Activated CD4-positive, alpha-beta T cell treated with anti-CD3 and anti-CD28 coated beads for 48 hours (primary cell): ENCODE results near the gene PDRG1.
"Not testable (repeated sequence)": the region's sequence is repeated elsewhere in the genome, so short reads cannot be mapped to it uniquely, and the experiment has no call there.

Experiments
- DNase-seq: peaks from one replicate; pipeline ENCODE4 v3.0.0-alpha.2; 2020

Gene PDRG1

GRCh38 chr20:31966991-31967655, 15.3 kb upstream of the PDRG1 start:
- no peak for DNase-seq

DNA sequence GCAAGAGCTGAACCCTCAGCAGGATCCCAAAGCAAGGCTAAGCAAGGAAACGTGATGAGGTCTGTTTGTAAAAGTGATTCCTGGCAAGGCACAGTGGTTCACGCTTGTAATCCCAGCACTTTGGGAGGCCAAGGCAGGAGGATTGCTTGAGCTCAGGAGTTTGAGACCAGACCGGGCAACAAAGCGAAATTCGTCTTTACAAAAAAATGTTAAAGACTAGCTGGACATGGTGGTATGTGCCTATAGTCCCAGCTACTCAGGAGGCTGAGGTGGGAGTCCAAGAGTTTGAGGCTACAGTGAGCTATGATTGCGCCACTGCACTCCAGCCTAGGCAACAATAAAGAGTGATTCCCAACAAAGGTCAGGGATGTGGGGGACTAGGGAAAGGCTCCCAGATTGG, 12.0 kb upstream of the PDRG1 start:
- no peak for DNase-seq

DNA sequence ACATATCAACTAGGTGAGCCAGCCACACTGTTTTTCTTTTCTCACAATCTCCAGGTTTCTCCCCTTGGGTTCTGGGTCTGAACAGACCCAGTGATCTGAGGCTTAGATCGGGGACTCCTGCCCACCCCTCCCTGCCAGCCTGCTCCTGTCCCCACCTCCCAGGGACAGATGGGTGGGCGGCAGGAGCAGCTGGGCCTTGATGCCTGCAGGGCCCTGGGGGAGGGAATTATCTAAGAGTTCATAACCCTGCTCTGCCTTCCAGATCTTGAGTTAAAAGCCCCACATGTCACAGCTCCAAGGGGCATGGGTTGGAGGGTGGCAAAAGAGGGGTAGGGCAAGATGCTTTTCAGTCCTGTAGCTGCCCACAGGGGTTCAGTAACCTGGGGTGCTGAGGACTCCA, 10.9 kb upstream of the PDRG1 start:
- no peak for DNase-seq

GRCh38 chr20:31956556-31957526, 5.0 kb upstream of the PDRG1 start:
- no peak for DNase-seq

DNA sequence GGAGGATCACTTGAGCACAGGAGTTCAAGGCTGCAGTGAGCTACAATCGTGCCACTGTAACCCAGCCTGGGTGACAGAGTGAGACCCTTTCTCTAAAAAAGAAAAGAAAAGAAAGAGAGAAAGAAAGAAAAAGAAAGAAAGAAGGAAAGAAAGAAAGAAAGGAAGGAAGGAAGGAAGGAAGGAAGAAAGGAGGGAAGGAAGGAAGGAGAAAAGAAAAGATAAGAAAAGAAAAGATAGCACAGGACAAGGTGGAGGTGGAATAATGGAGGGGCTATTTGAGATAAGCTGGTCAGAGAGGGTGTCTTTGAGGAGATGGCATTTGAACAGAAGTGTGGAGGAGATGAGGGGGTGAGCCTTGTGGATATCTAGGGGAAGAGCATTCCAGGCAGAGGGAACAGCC, 2.7 kb upstream of the PDRG1 start:
- no peak for DNase-seq

- DNase-seq = no peak
These were observed 1.8 kb upstream of the PDRG1 start for GRCh38 chr20:31953556-31954148.

DNA sequence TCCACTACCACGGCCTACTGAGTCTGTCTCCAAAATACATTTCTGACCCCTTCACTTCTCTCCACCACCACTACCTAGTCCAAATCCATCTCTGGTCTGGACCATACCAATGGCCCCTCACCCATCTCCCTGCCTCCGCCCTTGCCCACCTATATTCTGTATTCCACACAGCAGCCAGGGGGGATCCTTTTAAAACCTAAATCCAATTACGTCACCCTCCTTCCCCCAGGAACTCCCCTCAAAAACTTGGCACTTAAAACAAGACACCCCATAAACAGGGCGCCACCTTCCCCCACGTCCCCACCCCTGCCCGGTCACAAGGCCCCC, 680 bp downstream of the PDRG1 start:
- no peak for DNase-seq

DNA sequence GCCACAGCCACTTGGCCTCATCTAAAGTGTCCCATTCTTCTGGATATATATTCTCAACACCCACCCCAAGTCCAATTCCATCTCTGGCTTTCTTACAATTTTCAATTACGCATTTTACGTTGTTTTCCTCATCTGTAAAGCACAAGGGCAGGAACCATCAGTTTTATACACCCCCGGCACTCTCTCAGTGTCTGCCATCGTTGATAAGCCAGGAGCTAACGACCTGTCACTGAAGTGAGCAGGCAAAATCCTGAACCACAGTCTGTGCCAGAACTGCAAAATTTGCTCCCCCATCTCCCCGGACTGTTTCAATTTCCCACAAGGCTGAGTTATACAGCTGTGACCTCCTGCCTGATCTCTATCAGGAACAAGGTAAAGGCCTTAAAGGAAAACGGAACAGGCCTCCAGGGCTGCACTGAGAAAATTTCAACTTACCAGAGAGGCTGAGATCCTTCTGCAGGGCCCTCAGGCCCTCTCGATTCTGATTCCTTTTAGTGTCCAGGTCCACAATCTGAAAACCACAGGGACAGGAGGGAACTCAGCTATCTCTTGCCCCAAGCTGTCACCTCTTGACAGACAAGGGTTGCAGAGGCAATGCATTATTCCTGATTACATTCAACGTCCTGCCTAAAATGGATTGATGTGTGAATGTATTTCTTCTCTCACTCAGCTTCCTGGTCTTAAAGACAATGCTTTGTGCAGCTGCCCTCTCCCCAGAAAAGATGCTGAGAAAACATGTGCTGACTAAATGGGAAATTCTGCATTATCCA, 1.8 kb downstream of the PDRG1 start:
- DNase-seq = no peak

DNA sequence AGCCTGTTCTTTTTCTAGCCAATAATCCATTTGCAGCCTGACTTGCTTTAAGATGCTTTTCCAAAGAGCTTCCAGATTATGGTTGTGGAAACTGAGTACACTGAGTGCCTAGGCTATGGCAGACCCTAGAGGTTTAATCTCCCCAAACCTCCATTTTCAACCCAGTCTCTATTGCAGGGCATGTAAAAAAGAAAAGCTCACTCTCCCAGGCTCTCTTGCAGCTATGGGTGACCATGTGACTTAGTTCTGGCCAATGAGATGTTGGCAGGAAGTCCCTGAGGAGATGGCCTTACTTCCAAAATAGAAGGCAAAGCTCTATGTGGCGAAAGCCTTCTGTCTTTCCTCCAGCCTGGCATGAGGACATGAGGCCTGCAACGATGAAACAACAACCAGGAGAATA, 3.8 kb downstream of the PDRG1 start:
- no peak for DNase-seq

DNA sequence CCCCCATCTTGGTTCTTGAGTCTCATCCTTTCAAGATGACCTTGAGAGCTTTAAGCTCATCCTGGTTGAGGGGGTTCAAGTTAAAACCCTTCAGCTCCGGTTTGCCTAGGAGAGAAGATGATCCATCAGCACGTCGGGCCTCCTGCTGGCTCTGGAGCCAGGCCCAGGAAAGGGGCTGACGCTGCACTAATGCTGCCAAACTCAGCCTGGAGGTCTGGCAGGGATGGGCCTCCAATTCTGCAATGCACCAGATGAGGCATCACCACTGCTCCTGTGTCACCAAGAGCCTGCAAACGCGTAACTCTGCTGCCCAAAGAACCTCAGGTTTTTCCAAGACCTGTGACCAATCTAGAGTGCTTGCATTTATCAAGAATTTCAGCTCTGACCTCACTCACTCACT, 6.1 kb downstream of the PDRG1 start:
- DNase-seq = no peak

GRCh38 chr20:31945319-31945718, 6.5 kb downstream of the PDRG1 start:
- no peak for DNase-seq

GRCh38 chr20:31943052-31943471, 8.8 kb downstream of the PDRG1 start:
- DNase-seq = no peak

DNA sequence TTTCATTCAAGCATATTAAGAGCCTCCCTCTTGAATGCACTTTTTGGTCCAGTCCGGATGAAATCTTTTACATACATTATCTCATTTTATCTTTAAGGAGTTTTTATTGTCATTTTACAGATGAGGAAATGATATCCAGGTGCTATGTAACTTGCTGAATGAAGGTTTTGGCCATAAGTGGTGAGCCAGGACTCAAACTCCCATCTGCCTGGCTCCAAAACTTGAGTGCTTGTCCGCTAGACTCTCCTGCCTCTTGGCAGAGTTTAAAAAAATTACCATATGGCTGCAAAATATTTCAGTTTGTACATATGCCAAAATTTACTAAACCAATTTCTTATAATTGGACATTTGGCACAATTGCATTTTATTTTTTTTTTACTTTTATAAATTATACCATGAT, 12.2 kb downstream of the PDRG1 start:
- DNase-seq = no peak

DNA sequence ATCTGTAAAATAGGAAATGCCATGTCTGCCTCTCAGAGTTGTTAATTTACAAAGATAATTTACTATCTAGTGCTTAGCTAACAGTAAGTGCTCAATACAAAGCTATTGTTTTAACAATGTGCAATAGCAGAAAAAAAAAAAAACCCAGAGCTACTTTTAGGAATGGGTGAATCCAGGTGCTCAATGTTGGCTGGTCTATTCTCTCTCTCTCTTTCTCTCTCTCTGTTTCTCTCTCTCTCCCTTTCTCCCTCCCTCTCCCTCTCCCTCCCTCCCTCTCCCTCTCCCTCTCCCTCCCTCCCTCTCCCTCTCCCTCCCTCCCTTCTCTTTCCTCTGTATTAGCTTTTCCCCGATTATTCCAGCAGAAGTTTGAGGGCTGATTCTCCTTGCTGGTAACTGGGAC, 14.0 kb downstream of the PDRG1 start:
- no peak for DNase-seq

GRCh38 chr20:31936420-31936819, 15.4 kb downstream of the PDRG1 start:
- no peak for DNase-seq

- no peak for DNase-seq
These were observed 16.7 kb downstream of the PDRG1 start for GRCh38 chr20:31934968-31935764.

GRCh38 chr20:31934491-31934890, 17.4 kb downstream of the PDRG1 start:
- no peak for DNase-seq

- DNase-seq = no peak
These were observed 18.1 kb downstream of the PDRG1 start for GRCh38 chr20:31933698-31934097.

DNA sequence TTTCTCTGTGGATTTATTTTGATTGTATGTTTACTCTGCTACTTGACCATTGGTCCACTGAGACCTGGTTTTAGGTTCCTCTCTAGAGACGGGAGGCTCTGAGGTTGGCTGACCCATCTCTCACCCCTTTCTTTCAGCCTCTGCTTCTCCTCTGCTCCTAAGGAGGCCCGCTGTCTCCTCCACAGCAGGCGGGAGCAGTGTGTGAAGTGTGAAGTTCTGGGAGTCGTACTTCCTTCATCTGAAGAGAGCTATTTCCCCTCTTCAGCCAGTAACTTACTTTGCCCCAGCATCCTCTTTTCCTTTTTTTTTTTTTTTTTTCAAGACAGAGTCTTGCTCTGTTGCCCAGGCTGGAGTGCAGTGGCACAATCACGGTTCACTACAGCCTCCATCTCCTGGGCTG, 21.1 kb downstream of the PDRG1 start:
- DNase-seq = no peak

DNA sequence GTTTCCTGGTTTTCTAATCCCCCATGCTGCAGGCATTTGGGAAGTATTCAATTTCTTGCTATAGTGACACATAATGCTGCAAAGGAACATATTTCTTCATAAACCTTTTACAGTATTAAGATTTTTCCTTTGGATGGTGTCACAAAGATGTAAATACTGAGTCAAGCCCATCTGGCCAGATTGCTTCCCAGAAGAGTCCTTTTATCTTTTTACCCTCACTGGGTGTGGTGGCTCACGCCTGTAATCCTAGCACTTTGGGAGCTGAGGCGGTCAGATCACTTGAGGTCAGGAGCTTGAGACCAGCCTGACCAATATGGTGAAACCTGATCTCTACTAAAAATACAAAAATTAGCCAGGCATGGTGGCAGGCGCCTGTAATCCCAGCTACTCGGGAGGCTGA, 22.2 kb downstream of the PDRG1 start:
- DNase-seq = not testable (repeated sequence)

DNA sequence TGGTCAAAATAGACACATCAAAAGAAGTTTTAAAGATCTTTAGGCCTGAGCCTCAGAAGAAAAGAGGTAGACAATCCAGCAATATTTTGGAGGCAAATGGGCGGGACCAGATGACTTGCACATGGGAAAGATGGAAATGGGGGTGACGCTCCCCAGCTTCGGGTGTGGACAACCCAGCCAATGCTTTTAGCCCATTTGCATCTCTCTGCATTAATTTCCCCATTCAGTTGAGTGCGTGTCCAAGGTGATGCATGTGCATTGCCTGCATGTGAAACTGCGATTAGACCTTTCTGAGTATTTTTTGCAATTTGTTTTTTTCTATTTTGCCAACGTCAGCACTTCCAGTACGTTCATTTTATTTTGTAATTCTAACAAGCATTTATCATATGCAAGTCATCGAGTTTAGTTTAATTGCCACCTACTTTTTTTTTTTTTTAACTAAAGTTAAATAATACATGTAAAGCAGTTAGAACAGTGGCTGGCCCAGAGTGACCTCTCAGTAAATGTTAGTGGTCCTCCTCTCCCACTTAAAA, 24.2 kb downstream of the PDRG1 start:
- DNase-seq = no peak

DNA sequence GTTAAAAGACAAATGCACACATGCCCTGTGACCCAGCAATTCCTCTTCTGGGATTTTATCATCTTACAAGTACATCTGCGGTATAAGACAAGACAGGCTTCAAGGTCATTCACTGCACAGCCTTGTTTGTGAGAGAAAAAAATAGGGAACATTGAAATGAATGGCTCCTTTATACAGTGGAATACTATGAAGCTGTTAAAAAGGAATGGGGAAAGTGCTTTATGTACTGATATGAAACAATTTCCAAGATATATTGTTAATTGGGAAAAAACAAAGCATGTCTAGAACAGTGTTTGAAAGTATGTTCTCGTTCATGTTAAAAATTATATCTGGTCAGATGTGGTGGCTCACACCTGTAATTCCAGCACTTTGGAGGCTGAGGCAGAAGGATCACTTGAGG, 25.4 kb downstream of the PDRG1 start:
- no peak for DNase-seq
